ENCODE data around the gene JPH2.

Gene JPH2

DNA sequence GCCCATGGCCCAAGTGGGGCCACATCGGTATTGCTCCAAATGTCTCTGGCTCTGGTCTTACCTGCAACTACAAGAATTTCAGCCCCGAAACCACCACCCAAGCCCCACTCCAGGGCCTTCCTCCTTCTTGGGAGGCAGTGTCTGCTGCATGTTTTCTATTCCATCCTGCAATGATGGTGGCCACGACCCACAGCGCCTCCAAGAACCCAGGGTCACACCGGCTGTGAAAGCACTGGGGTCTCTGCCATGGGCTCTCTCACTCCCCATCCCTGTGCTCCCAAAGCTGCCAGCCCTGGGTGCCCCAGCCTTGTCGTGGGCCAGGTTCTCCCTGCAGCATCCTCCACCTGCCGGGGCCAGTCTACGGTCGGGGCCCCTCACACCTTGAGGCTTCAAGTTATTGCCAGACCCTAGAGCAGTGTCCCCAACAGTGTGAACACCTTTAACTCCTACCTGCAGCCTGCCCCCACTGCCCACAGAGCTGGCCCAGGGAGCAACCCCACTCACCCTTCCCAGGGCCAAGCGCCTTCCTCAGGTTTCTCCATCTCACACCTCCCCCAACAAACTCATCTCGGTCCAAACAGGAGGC, 115.4 kb downstream of the JPH2 start:
- TF ChIP-seq, protein P1, sequence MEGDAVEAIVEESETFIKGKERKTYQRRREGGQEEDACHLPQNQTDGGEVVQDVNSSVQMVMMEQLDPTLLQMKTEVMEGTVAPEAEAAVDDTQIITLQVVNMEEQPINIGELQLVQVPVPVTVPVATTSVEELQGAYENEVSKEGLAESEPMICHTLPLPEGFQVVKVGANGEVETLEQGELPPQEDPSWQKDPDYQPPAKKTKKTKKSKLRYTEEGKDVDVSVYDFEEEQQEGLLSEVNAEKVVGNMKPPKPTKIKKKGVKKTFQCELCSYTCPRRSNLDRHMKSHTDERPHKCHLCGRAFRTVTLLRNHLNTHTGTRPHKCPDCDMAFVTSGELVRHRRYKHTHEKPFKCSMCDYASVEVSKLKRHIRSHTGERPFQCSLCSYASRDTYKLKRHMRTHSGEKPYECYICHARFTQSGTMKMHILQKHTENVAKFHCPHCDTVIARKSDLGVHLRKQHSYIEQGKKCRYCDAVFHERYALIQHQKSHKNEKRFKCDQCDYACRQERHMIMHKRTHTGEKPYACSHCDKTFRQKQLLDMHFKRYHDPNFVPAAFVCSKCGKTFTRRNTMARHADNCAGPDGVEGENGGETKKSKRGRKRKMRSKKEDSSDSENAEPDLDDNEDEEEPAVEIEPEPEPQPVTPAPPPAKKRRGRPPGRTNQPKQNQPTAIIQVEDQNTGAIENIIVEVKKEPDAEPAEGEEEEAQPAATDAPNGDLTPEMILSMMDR (IDR thresholded peaks at IDR 0.05; ENCODE audit: low read depth, low read length, missing control alignments) = no peak
- DNase-seq (ENCODE audit: low read depth) = no peak
- no peak overlapping the region for H3K4me3 ChIP-seq (ENCODE audit: low read depth, low read length)

DNA sequence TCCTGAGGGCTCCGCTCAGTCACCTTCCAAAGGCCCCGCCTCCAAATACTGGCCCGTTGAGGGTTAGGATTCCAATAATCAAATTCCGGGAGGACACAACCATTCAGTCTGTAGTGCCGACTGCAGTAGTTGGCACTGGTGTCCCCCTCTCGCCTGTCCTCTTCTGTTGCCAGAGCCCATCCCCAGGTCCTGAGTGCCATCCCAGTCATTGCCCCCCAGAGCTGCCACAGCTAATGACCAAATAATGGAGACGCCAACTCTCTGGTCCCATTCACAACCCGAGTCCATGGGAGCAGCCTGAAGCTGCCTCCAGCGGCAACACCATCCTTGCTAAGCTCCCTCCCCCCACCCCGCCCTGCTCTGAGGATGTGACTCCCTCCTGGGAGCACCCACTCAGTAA, 115.9 kb downstream of the JPH2 start:
- H3K4me3 ChIP-seq (ENCODE audit: low read depth, low read length) = no peak overlapping the region
- TF ChIP-seq, protein P1 (IDR thresholded peaks at IDR 0.05; ENCODE audit: low read depth, low read length, missing control alignments) = no peak
- no peak for DNase-seq (ENCODE audit: low read depth)

DNA sequence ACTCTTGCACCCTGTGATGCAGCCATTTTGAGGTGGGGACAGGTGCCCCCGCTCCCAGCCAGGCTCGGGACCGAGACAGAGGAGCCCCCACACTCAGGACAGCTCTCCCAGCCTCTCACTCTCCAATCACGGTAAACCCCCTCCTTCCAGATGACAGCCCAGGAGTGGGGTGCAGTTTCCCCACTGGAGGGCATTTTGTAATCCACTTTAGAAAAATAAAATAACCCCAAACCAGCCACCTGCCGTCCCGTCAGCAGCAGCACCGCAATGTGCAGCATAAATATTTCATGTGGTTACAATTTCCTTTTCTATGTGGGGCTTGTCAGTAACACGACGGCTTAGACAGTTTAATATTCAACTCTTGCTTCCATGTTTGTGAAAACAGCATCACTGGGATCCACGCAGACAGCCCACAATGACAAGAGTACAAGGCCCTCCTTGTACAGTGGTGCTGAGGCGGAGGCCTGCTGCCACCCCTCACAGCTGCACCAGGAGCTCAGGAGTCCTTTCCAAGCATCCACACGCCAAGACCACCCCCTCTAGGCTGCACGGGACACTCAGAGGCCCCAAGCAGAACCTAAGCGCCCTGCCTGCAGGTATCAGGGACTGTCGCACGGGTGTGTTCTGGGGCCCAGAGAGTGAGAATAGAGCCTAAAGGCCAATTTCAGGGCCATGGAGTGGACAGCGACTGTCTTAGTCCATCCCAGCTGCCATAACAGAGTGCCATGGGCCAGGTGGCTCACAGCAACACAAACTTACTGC, 116.7 kb downstream of the JPH2 start:
- TF ChIP-seq, protein P1 (IDR thresholded peaks at IDR 0.05; ENCODE audit: low read depth, low read length, missing control alignments) = no peak
- DNase-seq (ENCODE audit: low read depth) = no peak
- H3K4me3 ChIP-seq (ENCODE audit: low read depth, low read length) = no peak overlapping the region

DNA sequence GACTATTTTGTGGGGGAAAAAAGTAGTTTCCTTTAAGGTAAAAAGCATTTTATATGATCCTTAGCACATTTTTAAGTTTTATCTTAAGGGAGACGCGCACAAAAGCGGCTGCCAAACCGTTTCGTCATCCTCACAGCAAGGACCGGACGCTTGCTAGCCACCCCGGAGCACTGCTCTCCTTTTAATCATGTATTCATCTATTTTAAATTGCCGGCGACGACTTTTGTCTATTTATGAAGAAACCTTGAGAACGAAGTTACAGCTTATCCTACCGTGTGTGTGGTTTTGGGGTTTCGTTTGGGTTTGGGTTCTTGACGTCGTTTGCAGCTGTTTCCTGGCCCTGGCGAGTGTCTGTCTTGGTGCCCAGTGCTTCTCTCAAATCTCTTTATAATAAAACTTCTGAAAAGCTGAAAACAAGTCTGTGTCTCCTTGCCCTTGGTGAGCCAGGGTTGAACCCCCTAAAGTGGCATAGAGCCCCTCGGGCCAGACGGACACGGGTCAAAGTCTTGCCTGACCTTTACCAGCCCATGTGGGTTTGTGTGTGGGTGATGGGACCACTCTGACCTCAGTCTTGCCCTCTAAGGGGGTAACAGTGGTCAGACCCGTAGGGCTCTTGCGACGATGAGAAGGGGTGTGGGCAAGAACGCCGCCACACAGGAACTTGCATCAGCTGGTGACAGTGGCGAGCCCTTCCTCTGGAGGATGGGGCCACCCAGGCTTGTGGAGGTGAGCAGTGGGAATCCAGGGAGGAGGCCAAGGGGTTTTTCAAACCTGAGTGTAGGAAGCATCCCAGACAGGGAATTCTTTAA, 117.6 kb downstream of the JPH2 start:
- peak overlapping the region; percentile 7 for H3K4me3 ChIP-seq (ENCODE audit: low read depth, low read length)
- DNase-seq (ENCODE audit: low read depth) = peak; percentile 59

DNA sequence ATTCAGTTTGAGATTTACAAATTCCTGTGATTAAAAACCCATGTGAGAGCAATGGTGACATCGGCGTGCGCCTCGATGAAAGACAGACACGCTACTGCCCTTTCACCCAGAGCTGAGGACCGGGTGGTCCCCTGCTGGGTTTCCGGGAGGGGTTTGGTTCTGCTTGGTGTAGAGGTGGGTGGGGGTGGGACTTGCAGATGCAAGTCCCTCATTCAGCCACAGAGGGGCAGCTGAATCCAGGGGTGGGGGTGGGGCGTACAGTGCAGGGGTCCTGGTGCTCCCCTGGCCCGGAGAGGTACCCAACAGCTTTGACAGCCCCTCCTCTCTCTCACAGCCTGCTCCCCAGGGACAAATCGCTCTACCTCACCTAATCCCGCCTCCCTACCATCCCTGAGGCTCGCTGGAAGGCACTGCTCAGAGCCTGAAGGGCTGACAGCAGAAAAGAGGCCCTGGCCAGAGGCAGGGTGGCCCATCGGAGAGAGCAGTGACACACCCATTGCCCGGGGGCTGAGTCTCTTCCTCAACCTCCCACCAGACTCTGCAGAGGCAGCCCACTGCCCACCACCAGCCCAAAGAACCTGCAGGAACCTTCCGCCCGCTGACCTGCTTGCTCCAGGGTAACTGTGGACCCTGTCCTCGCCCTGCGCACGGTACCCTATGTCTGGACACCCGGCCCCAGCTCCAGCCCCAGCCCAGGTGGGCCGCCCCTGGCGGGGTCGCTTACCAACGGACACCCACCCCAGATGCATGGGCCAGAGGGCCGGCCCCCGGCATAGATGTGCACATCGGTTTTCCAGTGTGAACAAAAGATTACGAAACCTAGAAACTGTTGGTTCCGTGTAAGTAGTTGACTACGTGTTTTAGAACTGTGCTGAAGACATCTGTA, 118.4 kb downstream of the JPH2 start:
- no peak overlapping the region for H3K4me3 ChIP-seq (ENCODE audit: low read depth, low read length)
- TF ChIP-seq, protein P1 (IDR thresholded peaks at IDR 0.05; ENCODE audit: low read depth, low read length, missing control alignments) = peak; percentile 5
- DNase-seq (ENCODE audit: low read depth) = no peak

More for the DNA sequence above, 117.6 kb downstream of the JPH2 start:
- TF ChIP-seq, protein P1 (IDR thresholded peaks at IDR 0.05; ENCODE audit: low read depth, low read length, missing control alignments) = no peak

DNA sequence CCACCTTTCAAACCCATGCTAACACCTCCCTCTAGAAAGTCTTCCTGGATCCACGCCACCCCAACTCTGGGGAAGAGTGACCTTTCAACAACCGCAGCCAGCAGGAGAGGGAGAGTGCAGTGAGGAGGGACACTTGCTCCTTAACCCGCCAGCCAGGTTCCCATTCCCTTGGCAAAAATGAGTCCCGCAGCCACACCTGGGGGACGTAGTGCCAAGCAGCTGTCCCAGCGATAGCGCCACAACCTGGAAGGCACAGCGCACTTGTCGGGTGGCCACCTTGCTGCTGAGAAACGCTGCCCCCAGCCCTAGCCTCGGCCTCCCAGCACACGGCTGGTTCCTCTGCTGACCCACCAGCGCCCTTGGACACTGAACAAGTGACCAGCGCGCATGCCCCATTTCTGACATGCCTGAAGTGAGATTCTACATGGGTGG, 119.3 kb downstream of the JPH2 start:
- H3K4me3 ChIP-seq (ENCODE audit: low read depth, low read length) = no peak overlapping the region
- TF ChIP-seq, protein P1 (IDR thresholded peaks at IDR 0.05; ENCODE audit: low read depth, low read length, missing control alignments) = no peak
- DNase-seq (ENCODE audit: low read depth) = no peak

Data from GM12864 (cell line).